Ishikawa (cell line): ENCODE data around the gene TEX10.

Experiments
- CEBPB ChIP-seq: IDR thresholded peaks from 2 replicates; pipeline ENCODE4 v1.6.1; 2012
- CREB1 ChIP-seq: IDR thresholded peaks from 2 replicates; pipeline ENCODE4 v1.6.1; 2012; ENCODE audit warnings: low read depth
- EGR1 ChIP-seq: IDR thresholded peaks from 2 replicates; pipeline ENCODE4 v1.6.1; 2012
- EP300 ChIP-seq: IDR thresholded peaks from 2 replicates; pipeline ENCODE4 v1.6.1; 2012; ENCODE audit warnings: borderline replicate concordance
- FOXM1 ChIP-seq: IDR thresholded peaks from 2 replicates; pipeline ENCODE4 v1.6.1; 2012; ENCODE audit warnings: low read depth, borderline replicate concordance
- MAX ChIP-seq: IDR thresholded peaks from 2 replicates; pipeline ENCODE4 v1.6.1; 2012
- NFIC ChIP-seq: IDR thresholded peaks from 2 replicates; pipeline ENCODE4 v1.6.1; 2012
- RAD21 ChIP-seq: IDR thresholded peaks from 2 replicates; pipeline ENCODE4 v1.6.1; 2012; ENCODE audit warnings: low read depth
- REST ChIP-seq: IDR thresholded peaks from 2 replicates; pipeline ENCODE4 v1.6.1; 2012; ENCODE audit warnings: low read depth, mild to moderate bottlenecking
- TAF1 ChIP-seq: IDR thresholded peaks from 2 replicates; pipeline ENCODE4 v1.6.1; 2012; ENCODE audit warnings: low read depth, mild to moderate bottlenecking
- TCF12 ChIP-seq: IDR thresholded peaks from 2 replicates; pipeline ENCODE4 v1.6.1; 2012; ENCODE audit warnings: low read depth
- TEAD4 ChIP-seq: IDR thresholded peaks from 2 replicates; pipeline ENCODE4 v1.6.1; 2012
- USF1 ChIP-seq: IDR thresholded peaks from 2 replicates; pipeline ENCODE4 v1.6.1; 2012
- YY1 ChIP-seq: IDR thresholded peaks from 2 replicates; pipeline ENCODE4 v1.6.1; 2012; ENCODE audit warnings: low read depth
- ZBTB7A ChIP-seq: IDR thresholded peaks from 2 replicates; pipeline ENCODE4 v1.6.1; 2012; ENCODE audit warnings: low read depth

TEX10 gene

GRCh38 chr9:100290714-100291113, 62.0 kb downstream of the TEX10 start:
- TF ChIP-seq CEBPB (no peak), TAF1 (no peak), EP300 (no peak), TEAD4 (no peak), MAX (no peak), YY1 (no peak), FOXM1 (no peak), CREB1 (no peak), REST (no peak), TCF12 (no peak), ZBTB7A (no peak), RAD21 (no peak), EGR1 (no peak), USF1 (no peak), NFIC (no peak)

GRCh38 chr9:100287186-100287585, 65.6 kb downstream of the TEX10 start:
- TF ChIP-seq RAD21 (no peak), CEBPB (no peak), YY1 (no peak), REST (no peak), TEAD4 (no peak), TCF12 (no peak), EP300 (no peak), TAF1 (no peak), MAX (no peak), ZBTB7A (no peak), CREB1 (no peak)

- TF ChIP-seq EP300 = no peak
- TF ChIP-seq USF1 = no peak
- 0 out of 2 replicates have a peak, but pooled peaks have one; percentile 13 for TF ChIP-seq CEBPB
- TF ChIP-seq YY1 = no peak
These were observed 66.5 kb downstream of the TEX10 start for GRCh38 chr9:100286257-100286656.

- TF ChIP-seq REST (no peak), NFIC (no peak), YY1 (no peak), CEBPB (no peak), MAX (no peak), USF1 (no peak), FOXM1 (no peak), EP300 (no peak), CREB1 (no peak), RAD21 (no peak), ZBTB7A (no peak), EGR1 (no peak), TCF12 (no peak), TAF1 (no peak), TEAD4 (no peak)
These were observed 67.1 kb downstream of the TEX10 start for GRCh38 chr9:100285601-100286000.
